Thyroid gland (tissue), 4 donors: Measurements from ENCODE around the gene TEX11. TPM values are rescaled to one million over a fixed set of nuclear protein-coding genes. Genes with fewer than 3 reads are reported as not detected.

ENCODE experiments used
- DNase-seq, 2 donors: peaks; one replicate each; pipeline ENCODE4 v3.0.0-alpha.2; 2019
- H3K27ac ChIP-seq, 3 donors: fragments of 200-600 bp; sonication (generic); 1 replicate in 2 of 3; 2 replicates in 1 of 3; pipeline ENCODE4 v1.5.1; 2016 to 2019; ENCODE audit warnings: mild to moderate bottlenecking in 1 of 3, moderate library complexity in 1 of 3
- H3K27me3 ChIP-seq: fragments of 200-600 bp; sonication (generic); one replicate; pipeline ENCODE4 v1.5.1; 2019
- H3K36me3 ChIP-seq, 2 donors: fragments of 200-600 bp; sonication (generic); one replicate each; pipeline ENCODE4 v1.5.1; 2016 to 2019
- H3K4me1 ChIP-seq, 2 donors: fragments of 200-600 bp; sonication (generic); one replicate each; pipeline ENCODE4 v1.5.1; 2017 to 2019
- H3K4me3 ChIP-seq, 3 donors: fragments of 200-600 bp; sonication (generic); replicated peaks in 1 of 3; 1 replicate in 2 of 3; 2 replicates in 1 of 3; pipeline ENCODE4 v1.5.1; 2016; ENCODE audit warnings: mild to moderate bottlenecking in 1 of 3
- H3K9me3 ChIP-seq: fragments of 200-600 bp; sonication (generic); one replicate; pipeline ENCODE4 v1.5.1; 2017
- CTCF ChIP-seq, 6 experiments: fragments of 200-600 bp in 3 of 6; fragments of 450-650 bp in 3 of 6; sonication (generic) in 3 of 6; IDR thresholded peaks; one replicate each; pipeline ENCODE4 v1.5.1; 2016 to 2019; ENCODE audit warnings: antibody characterized with exemption in 6 of 6, mild to moderate bottlenecking in 2 of 6, inconsistent platforms in 1 of 6, moderate library complexity in 1 of 6
- POLR2A ChIP-seq, 2 donors: fragments of 450-650 bp; IDR thresholded peaks; one replicate each; pipeline ENCODE4 v1.6.1; 2017; ENCODE audit warnings: antibody characterized with exemption in 2 of 2, mild to moderate bottlenecking in 2 of 2, moderate library complexity in 1 of 2
- WGBS, 2 donors: methylation state at CpG; one replicate each; pipeline ENCODE4 v1.1.5; 2017; 5-methylcytosine and 5-hydroxymethylcytosine counted together
- intact Hi-C: fragments of 100-400 bp; cut with DNase I; formaldehyde crosslinking; loops from one replicate; pipeline ENCODE4 v1.15.1; 2023
- total RNA-seq, 4 donors: library from RNA; depleted of rRNA; stranded (reverse); fragments of >200 nt; gene quantifications; one replicate each; pipeline ENCODE4 v1.2.3, GENCODE V29; 2016

The TEX11 gene
- total RNA-seq, 4 donors from 2014 or later: not detected

GRCh38 chrX:70509078-70509477, 399.4 kb downstream of the TEX11 start:
- H3K36me3 ChIP-seq: no peaks in the 10 kb centered on the region
- no peaks in the 10 kb centered on the region for H3K27me3 ChIP-seq
- no peak for DNase-seq
- H3K9me3 ChIP-seq: no peaks in the 10 kb centered on the region
- intact Hi-C loops: no loop called here
- H3K27ac ChIP-seq: no peak overlapping the region
- no peaks in the 10 kb centered on the region for H3K4me1 ChIP-seq
- H3K4me3 ChIP-seq: no peak overlapping the region
- TF ChIP-seq CTCF (IDR thresholded peaks at IDR 0.05) (no peak), POLR2A (IDR thresholded peaks at IDR 0.05) (no peak)
- 84 to 88% methylated on average over 4 of the region's 4 CpGs for whole genome bisulfite sequencing, 2 donors

- Histone ChIP-seq H3K4me3 (no peak overlapping the region), H3K27me3 (no peaks in the 10 kb centered on the region), H3K36me3 (no peaks in the 10 kb centered on the region), H3K4me1 (no peaks in the 10 kb centered on the region), H3K27ac (no peak overlapping the region), H3K9me3 (no peaks in the 10 kb centered on the region)
- intact Hi-C loops: no loop called here
- TF ChIP-seq CTCF (IDR thresholded peaks at IDR 0.05): no peak
- TF ChIP-seq POLR2A (IDR thresholded peaks at IDR 0.05): no peak
- peak; percentile 8 to 27 for DNase-seq
- WGBS, 2 donors: 31% methylated on average over 6 of the region's 6 CpGs
These were observed 400.1 kb downstream of the TEX11 start for GRCh38 chrX:70508296-70508911.

GRCh38 chrX:70505451-70505841, 403.1 kb downstream of the TEX11 start:
- intact Hi-C loops: no loop called here
- Histone ChIP-seq H3K9me3 (no peaks in the 10 kb centered on the region), H3K27ac (no peak overlapping the region), H3K4me3 (no peak overlapping the region), H3K4me1 (peaks cover 0 to 1% of the 10 kb centered on the region in 2 donors), H3K27me3 (no peaks in the 10 kb centered on the region), H3K36me3 (no peaks in the 10 kb centered on the region)
- 36 to 38% methylated on average over 4 of the region's 4 CpGs for WGBS, 2 donors
- no peak for TF ChIP-seq CTCF (IDR thresholded peaks at IDR 0.05)
- no peak for TF ChIP-seq POLR2A (IDR thresholded peaks at IDR 0.05)
- peak; percentile 14 to 42 for DNase-seq

- 62 to 71% methylated on average over 3 to 6 of the region's 6 CpGs for WGBS, 2 donors
- H3K27me3 ChIP-seq: no peaks in the 10 kb centered on the region
- TF ChIP-seq POLR2A (IDR thresholded peaks at IDR 0.05) (no peak), CTCF (IDR thresholded peaks at IDR 0.05) (no peak)
These were observed 403.6 kb downstream of the TEX11 start for GRCh38 chrX:70504772-70505450.

GRCh38 chrX:70500826-70501225, 407.7 kb downstream of the TEX11 start:
- intact Hi-C loops: no loop called here
- no peaks in the 10 kb centered on the region for H3K36me3 ChIP-seq
- H3K4me1 ChIP-seq: peaks cover 0 to 11% of the 10 kb centered on the region in 2 donors
- H3K9me3 ChIP-seq: no peaks in the 10 kb centered on the region
- peak; percentile 64 to 71 for DNase-seq
- TF ChIP-seq CTCF (IDR thresholded peaks at IDR 0.05) (no peak), POLR2A (IDR thresholded peaks at IDR 0.05) (no peak)
- peak overlapping the region; percentile 38 to 51 (median 38) for H3K27ac ChIP-seq
- WGBS, 2 donors: 30% methylated on average over 4 of the region's 4 CpGs
- no peaks in the 10 kb centered on the region for H3K27me3 ChIP-seq
- H3K4me3 ChIP-seq: no peak overlapping the region

More at GRCh38 chrX:70504772-70505450, 403.6 kb downstream of the TEX11 start:
- H3K9me3 ChIP-seq: no peaks in the 10 kb centered on the region
- no peak overlapping the region for H3K4me3 ChIP-seq
- DNase-seq: no peak
- no peak overlapping the region for H3K27ac ChIP-seq
- H3K4me1 ChIP-seq: peaks cover 0 to 6% of the 10 kb centered on the region in 2 donors
- H3K36me3 ChIP-seq: no peaks in the 10 kb centered on the region
- intact Hi-C loops: no loop called here
